Measurements from ENCODE around the gene TCF7L2.

DNA sequence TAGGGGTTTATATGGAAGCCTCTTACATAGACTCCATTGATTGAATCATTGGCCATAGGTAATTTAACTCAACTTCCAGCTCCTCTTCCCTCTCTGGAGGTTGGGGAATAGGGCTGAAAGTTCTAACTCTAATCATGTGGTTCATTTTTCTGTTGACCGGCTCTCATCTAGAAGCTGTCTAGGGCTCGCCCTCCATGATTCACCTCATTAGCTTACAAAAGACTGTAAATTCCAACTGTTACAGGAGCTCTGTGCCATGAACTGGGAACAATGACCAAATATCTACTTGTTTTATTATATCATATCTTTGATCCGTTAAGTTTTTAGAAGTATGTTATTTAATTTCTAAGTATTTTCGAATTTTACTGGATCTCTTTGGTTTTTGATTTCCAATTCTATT, 263.0 kb downstream of the TCF7L2 start:
- TF ChIP-seq GATA2 (IDR thresholded peaks at IDR 0.05; ENCODE audit: low read depth, low read length) = no peak
- no peak for TF ChIP-seq GATA3 (IDR thresholded peaks at IDR 0.05; ENCODE audit: low read depth, low read length)

Measured in SH-SY5Y (cell line).